Panc1 (cell line): ENCODE results near the gene C16orf90. TPM values are rescaled to one million over a fixed set of nuclear protein-coding genes. Genes with fewer than 3 reads are reported as not detected.
"Not testable (repeated sequence)": the region's sequence is repeated elsewhere in the genome, so short reads cannot be mapped to it uniquely, and the experiment has no call there.

Experiments
- ATAC-seq: fragments of 200-7000 bp; cut with Tn5 transposase; 2 replicates; pipeline ENCODE4 v1.9.1; 2020; ENCODE audit warnings: mild to moderate bottlenecking, moderate library complexity
- BruUV-seq: library from RNA; stranded (reverse); fragments of 400-500 nt; replicated peaks from 2 replicates; lab custom pipeline; 2021; lab: Mats Ljungman, UMichigan
- CTCF ChIA-PET: fragments of 300-600 bp; sonication (Branson Sonifier 250); formaldehyde crosslinking; loops from one replicate; lab custom pipeline; 2022; ENCODE audit warnings: antibody characterized with exemption; lab: Charles Lee
- POLR2A ChIA-PET: fragments of 300-600 bp; sonication (Branson Sonifier 250); formaldehyde crosslinking; loops from one replicate; lab custom pipeline; 2022; ENCODE audit warnings: antibody characterized with exemption; lab: Charles Lee
- DNase-seq: peaks from one replicate; pipeline ENCODE4 v3.0.0-alpha.2; 2010; ENCODE audit warnings: low read depth, low spot score
- H3K27ac ChIP-seq: 2 replicates; pipeline ENCODE4 v1.5.1; 2011; ENCODE audit warnings: mild to moderate bottlenecking, low read length, inconsistent platforms
- H3K27me3 ChIP-seq: fragments of 200-500 bp; sonication (Bioruptor generic); 2 replicates; pipeline ENCODE4 v1.6.0; 2014; ENCODE audit warnings: low read length, inconsistent platforms; ENCODE audit not compliant: control insufficient read depth, insufficient read depth
- H3K36me3 ChIP-seq: fragments of 200-500 bp; sonication (Bioruptor generic); 2 replicates; pipeline ENCODE4 v1.5.1; 2014; ENCODE audit warnings: inconsistent platforms, mild to moderate bottlenecking, low read length, moderate library complexity; ENCODE audit not compliant: control insufficient read depth, insufficient read depth
- H3K4me1 ChIP-seq: 2 replicates; pipeline ENCODE4 v1.5.1; 2011; ENCODE audit warnings: inconsistent platforms, mild to moderate bottlenecking, low read length, moderate library complexity; ENCODE audit not compliant: control insufficient read depth, insufficient read depth
- H3K4me3 ChIP-seq, 2 experiments: 2 replicates each; pipeline ENCODE4 v1.5.1; 2011 to 2012; ENCODE audit warnings: low read depth in 2 of 2, low read length in 2 of 2, mild to moderate bottlenecking in 2 of 2, inconsistent platforms in 1 of 2, moderate library complexity in 1 of 2
- H3K9me3 ChIP-seq: fragments of 200-500 bp; sonication (Bioruptor generic); 2 replicates; pipeline ENCODE4 v1.5.1; 2014; ENCODE audit warnings: low read depth, mild to moderate bottlenecking, inconsistent platforms, low read length, moderate library complexity; ENCODE audit not compliant: control insufficient read depth, insufficient read depth
- CTCF ChIP-seq: fragments of 450-650 bp; IDR thresholded peaks from 2 replicates; pipeline ENCODE4 v1.5.1; 2017; ENCODE audit warnings: mild to moderate bottlenecking
- POLR2AphosphoS5 ChIP-seq: IDR thresholded peaks from 2 replicates; pipeline ENCODE4 v1.6.1; 2012; ENCODE audit warnings: mild to moderate bottlenecking, low read depth, low read length, moderate library complexity
- SIN3A ChIP-seq: IDR thresholded peaks from 2 replicates; pipeline ENCODE4 v1.6.1; 2012; ENCODE audit warnings: low read depth, mild to moderate bottlenecking, low read length, moderate library complexity, borderline replicate concordance; ENCODE audit not compliant: insufficient read depth
- TCF7L2 ChIP-seq: IDR thresholded peaks from 2 replicates; pipeline ENCODE4 v1.6.1; 2011; ENCODE audit warnings: mild to moderate bottlenecking, low read depth, low read length, inconsistent platforms
- in situ Hi-C: cut with HindIII; loops from 2 replicates; pipeline ENCODE4 v1.10.0; 2016; ENCODE audit warnings: low sequenced_read_pairs, low pct_unique_long_range_greater_than_20kb
- intact Hi-C: fragments of 100-400 bp; cut with micrococcal nuclease; formaldehyde crosslinking; loops from one replicate; pipeline ENCODE4 v1.10.0; 2022; ENCODE audit not compliant: unreplicated experiment
- total RNA-seq: library from RNA; stranded (reverse); gene quantifications from one replicate; pipeline ENCODE4 v1.2.1, GENCODE V29; 2021; ENCODE audit not compliant: unreplicated experiment
- TF ChIP-seq, protein P1 (sequence below), 2 experiments: IDR thresholded peaks; 2 replicates each; pipeline ENCODE4 v1.6.1; 2011 to 2012; ENCODE audit warnings: low read depth in 2 of 2, control low read depth in 1 of 2, low read length in 1 of 2, mild to moderate bottlenecking in 1 of 2, moderate library complexity in 1 of 2; ENCODE audit not compliant: insufficient read depth in 1 of 2

C16orf90 gene
- total RNA-seq, 1 experiment from 2014 or later: not detected

GRCh38 chr16:3501783-3502400, 6.6 kb upstream of the C16orf90 start:
- in situ Hi-C loops: no loop called here
- peak overlapping the region; percentile 84 for H3K27ac ChIP-seq
- H3K4me1 ChIP-seq: 0 out of 2 replicates have a peak, but pooled peaks cover 9% of the 10 kb centered on the region
- H3K4me3 ChIP-seq: peak overlapping the region; percentile 83 to 93
- ChIA-PET POLR2A (interaction anchor here (0.6 kb wide), 1 partner anchor 13 kb away, joined by 10 read pairs; no protein-coding TSS in a partner anchor), CTCF (no interaction called here)
- no peak for DNase-seq
- no peaks in the 10 kb centered on the region for H3K27me3 ChIP-seq
- no peak for TF ChIP-seq TCF7L2
- TF ChIP-seq, protein P1, sequence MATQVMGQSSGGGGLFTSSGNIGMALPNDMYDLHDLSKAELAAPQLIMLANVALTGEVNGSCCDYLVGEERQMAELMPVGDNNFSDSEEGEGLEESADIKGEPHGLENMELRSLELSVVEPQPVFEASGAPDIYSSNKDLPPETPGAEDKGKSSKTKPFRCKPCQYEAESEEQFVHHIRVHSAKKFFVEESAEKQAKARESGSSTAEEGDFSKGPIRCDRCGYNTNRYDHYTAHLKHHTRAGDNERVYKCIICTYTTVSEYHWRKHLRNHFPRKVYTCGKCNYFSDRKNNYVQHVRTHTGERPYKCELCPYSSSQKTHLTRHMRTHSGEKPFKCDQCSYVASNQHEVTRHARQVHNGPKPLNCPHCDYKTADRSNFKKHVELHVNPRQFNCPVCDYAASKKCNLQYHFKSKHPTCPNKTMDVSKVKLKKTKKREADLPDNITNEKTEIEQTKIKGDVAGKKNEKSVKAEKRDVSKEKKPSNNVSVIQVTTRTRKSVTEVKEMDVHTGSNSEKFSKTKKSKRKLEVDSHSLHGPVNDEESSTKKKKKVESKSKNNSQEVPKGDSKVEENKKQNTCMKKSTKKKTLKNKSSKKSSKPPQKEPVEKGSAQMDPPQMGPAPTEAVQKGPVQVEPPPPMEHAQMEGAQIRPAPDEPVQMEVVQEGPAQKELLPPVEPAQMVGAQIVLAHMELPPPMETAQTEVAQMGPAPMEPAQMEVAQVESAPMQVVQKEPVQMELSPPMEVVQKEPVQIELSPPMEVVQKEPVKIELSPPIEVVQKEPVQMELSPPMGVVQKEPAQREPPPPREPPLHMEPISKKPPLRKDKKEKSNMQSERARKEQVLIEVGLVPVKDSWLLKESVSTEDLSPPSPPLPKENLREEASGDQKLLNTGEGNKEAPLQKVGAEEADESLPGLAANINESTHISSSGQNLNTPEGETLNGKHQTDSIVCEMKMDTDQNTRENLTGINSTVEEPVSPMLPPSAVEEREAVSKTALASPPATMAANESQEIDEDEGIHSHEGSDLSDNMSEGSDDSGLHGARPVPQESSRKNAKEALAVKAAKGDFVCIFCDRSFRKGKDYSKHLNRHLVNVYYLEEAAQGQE (IDR thresholded peaks at IDR 0.05; ENCODE audit: insufficient read depth in 1 of 2, low read depth in 2 of 2, low read length in 1 of 2): no peak
- no peaks in the 10 kb centered on the region; the same call in 1 of the 2 replicates for H3K36me3 ChIP-seq
- intact Hi-C loops: no loop called here
- no TSS peak for BruUV-seq
- H3K9me3 ChIP-seq: no peaks in the 10 kb centered on the region
- ATAC-seq: no peak

DNA sequence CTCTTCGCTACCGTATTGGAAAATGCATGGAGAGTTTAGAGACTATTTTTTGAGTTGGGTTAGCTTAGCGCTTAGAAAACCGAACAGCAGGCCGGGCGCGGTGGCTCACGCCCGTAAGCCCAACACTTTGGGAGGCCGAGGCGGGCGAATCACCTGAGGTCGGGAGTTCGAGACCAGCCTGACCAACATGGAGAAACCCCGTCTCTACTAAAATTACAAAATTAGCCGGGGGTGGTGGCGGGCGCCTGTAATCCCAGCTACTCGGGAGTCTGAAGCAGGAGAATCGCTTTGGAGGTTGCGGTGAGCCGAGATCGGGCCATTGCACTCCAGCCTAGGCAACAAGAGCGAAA, 6.1 kb upstream of the C16orf90 start:
- DNase-seq, CTCF ChIA-PET, POLR2A ChIA-PET, H3K36me3 ChIP-seq, H3K9me3 ChIP-seq, H3K27me3 ChIP-seq, intact Hi-C loops, BruUV-seq, H3K4me1 ChIP-seq, in situ Hi-C loops: not testable (repeated sequence)
- ATAC-seq: peak; percentile 16; the same call in 1 of the 2 replicates
- H3K4me3 ChIP-seq: peak overlapping the region; percentile 83 to 93
- H3K27ac ChIP-seq: peak overlapping the region; percentile 84

GRCh38 chr16:3498988-3499387, 3.7 kb upstream of the C16orf90 start:
- Histone ChIP-seq H3K27me3 (no peaks in the 10 kb centered on the region), H3K4me3 (no peak overlapping the region), H3K27ac (no peak overlapping the region), H3K4me1 (0 out of 2 replicates have a peak, but pooled peaks cover 9% of the 10 kb centered on the region), H3K36me3 (no peaks in the 10 kb centered on the region; the same call in 1 of the 2 replicates), H3K9me3 (no peaks in the 10 kb centered on the region)
- CTCF ChIA-PET: no interaction called here
- no TSS peak for BruUV-seq
- ATAC-seq: no peak
- in situ Hi-C loops: no loop called here
- TF ChIP-seq SIN3A (no peak), POLR2AphosphoS5 (no peak), CTCF (no peak), TCF7L2 (no peak)
- TF ChIP-seq, protein P1 (IDR thresholded peaks at IDR 0.05; ENCODE audit: insufficient read depth in 1 of 2, low read depth in 2 of 2, low read length in 1 of 2): no peak
- intact Hi-C loops: no loop called here
- POLR2A ChIA-PET: interaction anchor here (0.6 kb wide), 1 partner anchor 273 kb away, joined by 7 read pairs; no protein-coding TSS in a partner anchor
- DNase-seq: no peak
